ENCODE measurements around the gene CPNE8.
A peak's percentile ranks its signal among the peaks of the same experiment; 100 is the strongest.

Gene CPNE8

GRCh38 chr12:38905480-38906351 lies at the start of gene CPNE8:
TSS of gene CPNE8 (minus strand) at chr12:38905591. CDS start at chr12:38905534, 57 bp downstream.
- peak; percentile 52 to 66 for DNase-seq

- DNase-seq: no peak
Measured at GRCh38 chr12:38954238-38954873, 49.0 kb upstream of the CPNE8 start.

- DNase-seq: no peak
Measured at GRCh38 chr12:38949363-38949762, 44.0 kb upstream of the CPNE8 start.

- DNase-seq: no peak
Measured at GRCh38 chr12:38934686-38935085, 29.3 kb upstream of the CPNE8 start.

- DNase-seq: no peak
Measured at GRCh38 chr12:38934078-38934584, 28.7 kb upstream of the CPNE8 start.

GRCh38 chr12:38932320-38932719 lies 26.9 kb upstream of the CPNE8 start:
- DNase-seq: no peak

- no peak for DNase-seq
Measured at GRCh38 chr12:38931461-38931860, 26.1 kb upstream of the CPNE8 start.

GRCh38 chr12:38930990-38931389 lies 25.6 kb upstream of the CPNE8 start:
- no peak for DNase-seq

GRCh38 chr12:38926501-38926900 lies 21.1 kb upstream of the CPNE8 start:
- DNase-seq: no peak

GRCh38 chr12:38921025-38921677 lies 15.8 kb upstream of the CPNE8 start:
- peak; percentile 25 to 36 for DNase-seq

GRCh38 chr12:38919191-38919590 lies 13.8 kb upstream of the CPNE8 start:
- no peak for DNase-seq

- no peak for DNase-seq
Measured at GRCh38 chr12:38915429-38916182, 10.2 kb upstream of the CPNE8 start.

GRCh38 chr12:38912116-38912515 lies 6.7 kb upstream of the CPNE8 start:
- DNase-seq: no peak

GRCh38 chr12:38911611-38912010 lies 6.2 kb upstream of the CPNE8 start:
- no peak for DNase-seq

GRCh38 chr12:38907201-38907923 lies 2.0 kb upstream of the CPNE8 start:
- DNase-seq: no peak

- peak; percentile 80 to 81 for DNase-seq
Measured at GRCh38 chr12:38906482-38907200, 1.2 kb upstream of the CPNE8 start.

- DNase-seq: peak; percentile 49 to 54
Measured at GRCh38 chr12:38904537-38905479, 583 bp downstream of the CPNE8 start.

- DNase-seq: no peak
Measured at GRCh38 chr12:38903596-38903995, 1.8 kb downstream of the CPNE8 start.

GRCh38 chr12:38898001-38898684 lies 7.2 kb downstream of the CPNE8 start:
- no peak for DNase-seq

- DNase-seq: no peak
Measured at GRCh38 chr12:38895446-38895845, 9.9 kb downstream of the CPNE8 start.

All from stimulated activated CD4-positive, alpha-beta T cell treated with anti-CD3 and anti-CD28 coated beads, Interleukin-2, amount 100 ng/mL, for 24 hours (primary cell).